GM04503 (cell line): ENCODE results near the gene EPN3.

Experiments used
- DNase-seq: peaks from one replicate; pipeline ENCODE4 v3.0.0-alpha.2; 2012; ENCODE audit warnings: low read depth

Gene EPN3

DNA sequence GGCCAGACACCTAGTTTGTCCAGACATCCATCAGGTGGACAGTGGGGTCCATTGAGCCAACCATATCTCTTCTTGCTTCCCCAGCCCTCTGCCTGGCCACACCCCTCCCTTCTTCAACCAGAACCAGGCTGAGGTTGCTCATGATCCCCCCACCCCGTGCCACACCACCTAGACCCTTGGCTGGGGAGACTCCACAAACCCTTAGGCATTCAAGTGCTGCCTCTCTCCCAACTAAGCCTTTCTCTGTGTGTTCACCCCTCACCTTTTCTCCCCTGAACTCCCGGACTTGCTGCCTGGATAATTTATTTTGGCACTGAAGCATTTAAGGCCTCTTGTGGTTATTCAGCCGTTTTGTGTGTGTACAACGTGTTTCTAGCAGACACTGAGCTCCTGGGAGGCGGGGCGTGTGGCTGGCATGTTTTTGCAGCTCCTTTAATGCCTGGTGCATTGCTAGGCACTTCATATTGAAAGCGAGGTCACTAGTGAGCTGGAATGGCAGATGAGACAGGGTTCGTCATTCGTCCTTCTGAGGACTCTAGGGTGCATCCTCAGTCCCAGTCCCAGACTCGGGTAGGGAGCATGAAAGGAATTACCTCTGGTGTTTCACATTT, 56.7 kb downstream of the EPN3 start:
- DNase-seq = no peak

DNA sequence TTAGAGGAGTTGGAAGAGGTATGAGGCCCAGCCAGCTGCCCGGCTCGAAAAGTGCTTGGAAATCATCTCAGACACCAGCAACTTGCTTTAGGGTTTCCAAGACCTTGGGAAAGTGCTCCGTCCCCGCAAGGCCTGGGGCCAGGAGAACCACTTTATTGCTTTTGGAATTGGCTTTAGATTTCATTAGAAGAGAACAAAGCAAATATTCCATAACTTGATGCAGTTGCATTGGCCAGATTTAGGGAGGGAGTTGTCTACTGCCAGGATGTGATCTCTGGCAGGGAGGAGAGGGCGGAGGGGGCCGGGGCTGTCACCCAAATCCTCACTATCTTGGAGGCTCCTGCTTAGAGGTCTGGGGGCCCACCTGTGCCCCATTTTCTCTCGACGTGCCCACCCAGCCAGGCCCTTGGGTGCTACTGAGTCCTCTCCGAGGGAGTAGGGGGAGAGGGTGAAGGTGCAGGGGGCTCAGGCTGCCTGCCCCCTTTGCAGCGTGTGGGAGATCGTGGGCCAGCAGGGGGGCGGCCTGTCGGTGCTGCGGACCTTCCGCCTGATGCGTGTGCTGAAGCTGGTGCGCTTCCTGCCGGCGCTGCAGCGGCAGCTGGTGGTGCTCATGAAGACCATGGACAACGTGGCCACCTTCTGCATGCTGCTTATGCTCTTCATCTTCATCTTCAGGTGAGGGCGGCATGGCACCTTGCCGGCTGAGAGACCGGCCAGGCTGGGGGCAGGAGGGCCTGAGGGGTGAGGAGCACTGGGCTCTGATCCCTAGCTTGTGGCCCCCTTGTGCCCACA, 58.6 kb downstream of the EPN3 start:
- DNase-seq = no peak

GRCh38 chr17:50593321-50593720, 60.8 kb downstream of the EPN3 start:
- no peak for DNase-seq
